HG02943 (cell line): Measurements from ENCODE around the gene RBM46.
"Not testable (repeated sequence)": the region's sequence is repeated elsewhere in the genome, so short reads cannot be mapped to it uniquely, and the experiment has no call there.

Experiments
- ATAC-seq: cut with Tn5 transposase; IDR thresholded peaks from one replicate; pipeline ENCODE4 v1.9.1; 2021; ENCODE audit warnings: mild to moderate bottlenecking, low read depth, moderate library complexity; ENCODE audit not compliant: unreplicated experiment

Gene RBM46

GRCh38 chr4:154836030-154836429 is 55.0 kb downstream of the RBM46 start:
- ATAC-seq = no peak

- no peak for ATAC-seq
These were observed 55.4 kb downstream of the RBM46 start for GRCh38 chr4:154836513-154836912.

GRCh38 chr4:154838155-154838554 is 57.1 kb downstream of the RBM46 start:
- ATAC-seq = no peak

- no peak for ATAC-seq
These were observed 57.6 kb downstream of the RBM46 start for GRCh38 chr4:154838694-154839093.

GRCh38 chr4:154854362-154854761 is 73.3 kb downstream of the RBM46 start:
- ATAC-seq = no peak

GRCh38 chr4:154858166-154858565 is 77.1 kb downstream of the RBM46 start:
- ATAC-seq = no peak

- ATAC-seq = no peak
These were observed 87.5 kb downstream of the RBM46 start for GRCh38 chr4:154868414-154869194.

- ATAC-seq = no peak
These were observed 88.2 kb downstream of the RBM46 start for GRCh38 chr4:154869301-154869700.

GRCh38 chr4:154872198-154872597 is 91.1 kb downstream of the RBM46 start:
- ATAC-seq = no peak

- not testable (repeated sequence) for ATAC-seq
These were observed 93.0 kb downstream of the RBM46 start for GRCh38 chr4:154874049-154874448.

GRCh38 chr4:154877110-154877760 is 96.2 kb downstream of the RBM46 start:
- no peak for ATAC-seq
